Stimulated activated naive CD4-positive, alpha-beta T cell treated with Interleukin-2 at 50 U/mL for 16 hours (primary cell): ENCODE results near the gene ANKRD44.

Experiments
- DNase-seq: peaks from one replicate; lab custom pipeline; 2025; lab: John Stamatoyannopoulos, UW

ANKRD44 gene

DNA sequence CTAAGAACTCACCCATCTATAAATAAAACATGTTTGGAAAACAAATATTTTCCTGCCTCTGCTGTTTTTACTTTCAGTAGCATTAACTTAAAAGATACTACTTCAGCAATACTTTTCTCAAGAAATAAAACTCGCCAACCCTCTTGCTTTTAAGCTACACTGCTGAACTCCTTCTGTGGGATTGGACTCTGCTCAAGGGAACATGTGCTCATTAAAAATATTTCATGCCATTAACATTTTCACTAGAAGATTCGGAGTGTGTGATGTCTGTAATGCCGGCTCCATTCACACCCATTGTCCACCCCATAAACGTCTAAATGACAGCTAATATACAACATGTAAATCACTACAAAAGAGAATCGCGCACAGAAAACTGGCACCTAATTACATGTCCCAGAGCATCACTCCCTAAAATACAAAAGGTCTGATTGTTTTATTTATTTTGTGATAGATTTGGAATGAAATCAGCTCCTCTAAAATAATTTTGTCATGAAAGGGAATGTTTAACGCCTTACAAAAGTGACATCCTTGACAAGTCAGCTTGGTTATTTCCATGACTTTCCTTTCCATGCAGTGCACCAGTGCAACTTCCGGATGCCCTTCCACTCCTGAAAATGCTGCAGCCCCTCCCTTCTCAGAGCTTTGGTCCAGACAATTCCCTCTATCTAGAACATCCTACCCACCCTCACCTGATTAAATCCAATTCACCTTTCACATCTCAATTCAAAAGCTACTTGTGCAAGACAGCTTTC is 73.1 kb downstream of the ANKRD44 start:
- DNase-seq = no peak

GRCh38 chr2:197236816-197237215 is 73.8 kb downstream of the ANKRD44 start:
- DNase-seq = no peak

- DNase-seq = no peak
These were observed 74.4 kb downstream of the ANKRD44 start for GRCh38 chr2:197236159-197236558.

DNA sequence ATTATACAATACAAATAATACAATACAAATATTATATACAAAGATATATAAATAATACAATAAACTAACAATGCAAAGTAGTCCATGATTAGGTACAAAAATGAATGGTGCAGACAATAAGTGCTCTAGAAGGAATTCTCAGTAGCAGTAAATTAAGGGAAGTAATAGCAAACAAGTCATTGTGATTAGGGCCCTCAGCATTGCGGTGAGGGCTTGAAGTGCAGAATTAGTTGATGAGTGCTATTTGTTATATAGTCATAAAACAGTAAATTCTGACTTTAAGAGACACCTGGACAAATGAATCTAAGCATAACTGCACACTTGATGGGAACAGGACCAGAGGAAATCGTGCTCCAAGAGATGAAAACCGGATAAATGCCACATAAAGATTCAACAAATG is 74.9 kb downstream of the ANKRD44 start:
- no peak for DNase-seq

DNA sequence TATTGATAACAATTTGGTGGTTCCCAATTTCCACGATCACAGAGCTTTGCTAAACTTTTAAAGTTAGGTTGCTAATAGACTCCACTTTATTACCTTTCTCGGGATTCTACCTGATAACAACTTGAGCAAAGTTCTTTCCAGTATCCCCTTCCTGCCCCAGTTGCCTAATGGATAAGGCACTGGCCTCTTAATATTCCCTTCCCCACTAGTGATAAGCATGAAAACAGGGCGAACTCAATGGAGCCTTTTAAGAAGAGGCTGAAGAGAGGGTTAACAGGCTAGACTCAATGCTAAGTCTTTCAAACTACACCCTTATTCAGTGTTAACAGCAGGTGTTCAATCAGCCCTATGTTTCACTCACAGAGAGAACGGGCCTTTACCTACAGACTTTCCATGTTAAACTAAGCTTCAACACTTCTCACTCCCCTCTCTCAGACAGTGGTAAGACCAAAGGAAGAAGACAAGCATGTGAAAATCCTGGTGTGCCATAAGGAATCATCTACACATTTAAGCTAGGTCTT is 75.8 kb downstream of the ANKRD44 start:
- no peak for DNase-seq

DNA sequence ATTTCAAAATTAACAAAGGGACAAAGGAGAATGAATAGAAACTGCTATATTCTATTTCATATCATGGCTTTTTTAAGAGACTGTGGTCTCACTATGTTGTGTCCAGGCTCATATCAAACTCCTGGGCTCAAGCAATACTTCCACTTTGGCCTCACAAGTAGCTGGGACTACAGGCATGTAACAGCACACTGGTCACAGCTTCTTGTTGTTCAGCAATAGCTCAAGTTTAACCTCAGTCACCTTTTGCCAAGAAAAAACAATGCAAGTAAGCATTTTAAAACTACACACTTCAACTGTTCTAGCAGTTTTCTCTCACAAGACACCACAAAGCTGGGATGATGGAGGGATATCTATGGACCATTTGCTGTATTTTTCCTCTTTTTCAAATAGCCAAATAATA is 77.1 kb downstream of the ANKRD44 start:
- DNase-seq = no peak

DNA sequence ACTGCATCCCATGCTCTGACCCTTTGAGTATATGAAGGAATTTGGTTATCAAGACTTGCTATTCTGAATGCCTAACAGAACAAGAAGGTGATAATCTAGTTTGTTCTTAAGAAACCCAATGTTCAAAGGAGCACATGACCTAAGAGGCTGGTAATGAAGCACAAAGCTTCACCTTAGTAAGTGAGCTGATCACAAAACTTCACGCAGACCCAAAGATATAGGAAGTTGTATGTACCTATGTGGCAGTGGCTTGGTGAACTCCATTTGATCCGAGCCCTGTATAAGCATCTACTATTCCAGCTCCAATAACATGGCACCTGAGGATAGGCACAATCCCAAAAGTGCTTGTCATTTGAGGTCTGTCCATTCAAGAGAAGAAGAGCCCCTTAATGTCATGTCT is 78.6 kb downstream of the ANKRD44 start:
- no peak for DNase-seq

GRCh38 chr2:197229509-197230443 is 80.8 kb downstream of the ANKRD44 start:
- DNase-seq = no peak

DNA sequence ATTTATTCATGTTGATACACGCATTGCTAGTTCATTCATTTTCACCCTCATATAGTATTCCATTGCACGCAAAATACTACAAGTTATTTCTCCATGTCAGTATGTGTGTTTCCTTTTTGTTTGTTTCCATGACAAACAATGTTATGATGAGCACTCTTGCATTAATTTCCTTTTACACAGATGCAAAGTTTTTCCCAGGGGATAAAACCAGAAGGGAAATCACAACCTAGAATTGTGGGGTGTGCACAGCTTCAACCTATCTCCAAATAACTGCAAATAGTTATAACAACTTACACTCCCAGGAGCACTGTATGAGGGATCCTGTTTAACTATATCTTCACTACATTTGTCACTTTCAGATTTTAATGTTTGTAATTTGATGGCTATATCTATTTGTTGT is 87.1 kb downstream of the ANKRD44 start:
- DNase-seq = no peak

GRCh38 chr2:197219636-197220035 is 90.9 kb downstream of the ANKRD44 start:
- no peak for DNase-seq

- DNase-seq = no peak
These were observed 93.0 kb downstream of the ANKRD44 start for GRCh38 chr2:197217541-197217940.

DNA sequence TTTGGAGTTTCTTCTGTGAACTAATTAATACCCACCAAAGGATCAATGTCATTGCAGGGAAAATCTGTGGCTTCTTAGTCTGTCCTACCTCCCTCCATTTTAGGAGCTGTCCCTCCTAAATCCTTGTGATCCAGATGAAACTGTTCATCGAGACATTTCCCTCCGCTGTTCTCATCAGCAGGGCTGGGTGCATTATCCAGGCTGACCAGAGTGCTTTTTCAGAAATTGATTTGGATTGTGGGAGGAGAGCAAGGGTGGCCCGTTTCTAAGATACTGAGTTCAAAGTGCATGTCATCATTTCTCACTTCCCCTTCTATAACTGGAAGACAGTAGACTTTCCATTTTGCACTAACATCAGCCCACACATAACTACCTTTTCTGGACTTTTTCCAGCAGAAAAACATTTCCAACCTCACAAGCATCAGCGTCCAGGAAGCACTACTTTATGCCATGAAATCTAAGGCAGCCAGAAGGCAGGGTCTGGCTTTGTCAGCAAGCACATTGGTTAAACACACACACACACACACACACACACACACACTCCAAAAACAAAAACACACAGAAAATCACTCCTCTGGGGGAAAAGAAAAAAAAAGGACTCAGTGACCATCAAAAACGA is 94.1 kb downstream of the ANKRD44 start:
- no peak for DNase-seq

DNA sequence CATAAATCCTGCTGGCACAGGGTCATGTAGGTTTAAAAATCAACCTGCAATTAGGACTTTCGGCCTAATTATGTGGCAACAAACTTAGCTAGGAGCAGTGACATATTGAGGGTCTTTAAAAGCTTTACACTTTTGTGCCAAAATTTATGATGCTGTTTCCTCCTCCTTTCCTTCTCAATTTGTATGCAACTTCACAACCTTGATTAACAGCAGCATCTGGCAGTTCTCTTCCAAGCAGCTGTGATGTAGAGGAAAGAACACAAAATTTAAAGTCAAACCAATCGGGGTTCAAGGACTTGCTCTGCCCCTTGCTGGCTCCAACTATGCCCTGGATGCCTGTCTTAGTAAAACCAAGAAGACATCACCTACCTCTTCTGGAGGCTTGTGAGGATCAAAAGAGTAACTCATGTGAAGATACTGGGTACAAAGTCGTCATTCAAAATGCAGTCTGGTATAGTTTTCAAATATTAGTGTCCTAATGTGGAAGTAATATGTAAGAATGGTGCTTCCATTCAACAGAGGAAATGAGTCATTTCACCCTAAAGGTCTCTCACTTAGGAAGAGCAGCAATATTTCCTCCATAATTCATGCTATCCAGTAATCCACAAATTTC is 94.7 kb downstream of the ANKRD44 start:
- DNase-seq = no peak

DNA sequence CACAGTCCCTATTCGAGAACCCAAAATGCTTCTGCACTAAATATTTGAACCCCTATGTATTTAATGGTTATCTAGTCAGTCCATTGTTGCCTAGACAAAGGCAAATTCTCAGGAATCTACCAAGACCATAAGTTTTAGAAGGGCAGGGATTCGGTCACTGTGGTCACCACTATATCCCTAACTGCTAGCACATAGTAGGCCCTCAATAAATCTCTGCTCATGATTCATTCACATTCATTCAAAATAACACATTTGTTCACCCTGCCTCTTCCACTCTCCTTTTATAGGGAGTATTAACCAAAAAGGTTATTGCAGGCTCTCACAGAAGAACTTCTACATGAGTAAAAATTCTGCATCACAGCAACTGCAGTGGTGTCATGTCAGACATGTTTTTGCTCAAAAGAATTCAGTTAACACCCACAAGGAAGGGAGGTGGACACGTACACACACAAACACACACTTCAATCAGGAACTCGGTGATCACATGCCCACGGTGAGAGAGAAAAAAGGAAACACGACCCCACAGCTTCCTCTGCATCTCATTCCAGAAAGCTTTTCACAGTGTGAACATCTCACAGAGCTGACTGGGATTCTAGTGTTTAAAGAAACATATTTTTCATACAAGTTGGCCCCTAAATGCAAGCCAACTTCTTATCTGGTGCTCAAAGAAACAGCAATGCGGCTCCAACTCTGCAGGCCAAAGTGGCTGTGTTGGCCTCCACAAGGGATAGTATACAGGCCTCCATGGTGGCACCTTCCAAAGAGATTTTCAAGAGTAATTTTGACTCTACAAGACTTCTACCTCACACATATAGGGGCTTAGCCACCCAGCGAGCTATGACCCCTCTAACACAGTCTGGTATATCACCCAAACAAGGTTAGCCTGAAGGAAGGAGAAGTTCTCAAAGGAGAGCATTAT is 98.0 kb downstream of the ANKRD44 start:
- no peak for DNase-seq

DNA sequence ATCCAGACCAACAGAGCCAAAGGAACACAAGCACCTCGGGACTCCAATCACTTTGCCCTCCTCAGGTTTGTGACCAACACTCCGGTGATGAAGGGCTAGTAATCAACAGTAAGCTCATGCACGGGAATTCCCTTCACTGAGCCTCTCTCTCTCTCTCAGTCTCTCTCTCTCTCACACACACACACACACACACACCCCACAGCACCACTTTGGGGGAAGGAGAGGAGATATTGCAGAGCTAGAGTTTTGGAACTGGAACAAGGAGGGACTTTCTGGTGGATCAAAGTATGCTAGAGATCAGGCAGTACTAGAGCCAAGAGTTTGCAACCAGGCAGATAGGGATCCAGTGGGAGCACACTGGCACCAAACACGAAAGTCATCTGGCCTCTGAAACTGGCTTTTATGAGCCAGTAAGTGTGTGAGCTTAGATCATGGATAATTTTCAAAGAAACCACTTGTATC is 98.7 kb downstream of the ANKRD44 start:
- DNase-seq = peak; percentile 17

GRCh38 chr2:197210430-197210829 is 100.2 kb downstream of the ANKRD44 start:
- no peak for DNase-seq

- DNase-seq = peak; percentile 39
These were observed 100.7 kb downstream of the ANKRD44 start for GRCh38 chr2:197209742-197210408.

GRCh38 chr2:197209246-197209645 is 101.3 kb downstream of the ANKRD44 start:
- DNase-seq = no peak

DNA sequence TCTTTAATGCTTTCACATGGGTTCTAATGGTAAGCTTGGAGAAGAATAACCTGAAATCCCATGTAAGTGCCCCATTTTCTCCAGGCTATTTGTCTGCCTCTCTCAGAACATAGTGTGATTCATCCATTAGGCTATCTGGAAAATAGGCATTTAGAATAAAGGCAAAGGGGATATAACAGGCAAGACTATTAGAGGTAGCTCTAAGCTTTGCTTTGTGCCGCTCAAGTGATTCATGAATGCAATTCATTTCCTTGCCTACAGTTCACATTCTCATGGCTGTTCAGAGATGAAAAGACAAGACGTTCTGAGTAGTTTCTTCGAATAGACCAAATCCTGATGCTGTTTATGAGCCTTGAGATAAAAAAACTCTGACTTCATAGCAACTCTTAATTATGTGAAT is 101.7 kb downstream of the ANKRD44 start:
- no peak for DNase-seq

GRCh38 chr2:197208024-197208423 is 102.6 kb downstream of the ANKRD44 start:
- DNase-seq = no peak
